AG10803 (cell line): ENCODE data around the gene HOXC6.

Source experiments
- DNase-seq: peaks from one replicate; pipeline ENCODE4 v3.0.0; 2010; ENCODE audit warnings: low read depth
- H3K4me3 ChIP-seq: 2 replicates; pipeline ENCODE4 v1.5.1; 2011; ENCODE audit warnings: mild to moderate bottlenecking, low read length, control low read depth
- TF ChIP-seq, protein P1 (sequence below): conservative IDR thresholded peaks from 2 replicates; pipeline ENCODE4 v1.5.1; 2011; ENCODE audit warnings: mild to moderate bottlenecking, low read length, control low read depth, inconsistent platforms

HOXC6 gene

DNA sequence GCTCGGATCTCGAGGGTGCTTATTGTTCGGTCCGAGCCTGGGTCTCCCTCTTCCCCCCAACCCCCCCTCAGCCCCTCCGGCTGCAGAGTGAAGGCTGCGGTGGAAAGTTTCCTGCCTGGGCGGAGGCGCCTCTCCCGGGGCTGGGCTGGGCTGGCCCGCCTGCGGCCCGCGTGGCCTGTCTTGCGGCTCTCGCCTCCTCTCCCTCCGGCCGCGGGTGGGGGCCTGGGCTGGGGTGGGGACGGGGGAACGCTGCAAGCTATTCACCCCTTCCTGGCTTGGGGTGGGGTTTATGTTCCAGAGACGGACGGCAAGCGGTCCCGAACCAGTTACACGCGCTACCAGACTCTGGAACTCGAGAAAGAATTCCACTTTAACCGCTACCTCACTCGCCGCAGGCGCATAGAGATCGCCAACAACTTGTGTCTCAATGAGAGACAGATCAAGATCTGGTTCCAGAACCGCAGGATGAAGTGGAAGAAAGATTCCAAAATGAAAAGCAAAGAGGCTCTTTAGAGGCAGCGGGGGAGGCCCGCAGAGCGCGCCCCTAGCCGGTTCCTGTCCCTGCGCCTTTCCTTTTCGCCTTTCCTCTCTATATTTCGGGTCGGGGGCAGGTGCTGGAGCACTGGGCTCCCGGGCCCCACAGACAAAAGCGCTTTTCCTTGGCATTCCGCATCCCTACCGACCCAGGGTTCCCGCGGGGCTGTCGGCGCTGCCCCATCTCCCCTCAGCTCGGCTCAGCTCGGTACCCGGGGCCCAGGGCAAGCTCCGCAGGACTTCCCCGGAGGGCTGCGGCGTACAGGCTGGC is 5.9 kb downstream of the HOXC6 start:
- peak; percentile 91 for DNase-seq
- TF ChIP-seq, protein P1, sequence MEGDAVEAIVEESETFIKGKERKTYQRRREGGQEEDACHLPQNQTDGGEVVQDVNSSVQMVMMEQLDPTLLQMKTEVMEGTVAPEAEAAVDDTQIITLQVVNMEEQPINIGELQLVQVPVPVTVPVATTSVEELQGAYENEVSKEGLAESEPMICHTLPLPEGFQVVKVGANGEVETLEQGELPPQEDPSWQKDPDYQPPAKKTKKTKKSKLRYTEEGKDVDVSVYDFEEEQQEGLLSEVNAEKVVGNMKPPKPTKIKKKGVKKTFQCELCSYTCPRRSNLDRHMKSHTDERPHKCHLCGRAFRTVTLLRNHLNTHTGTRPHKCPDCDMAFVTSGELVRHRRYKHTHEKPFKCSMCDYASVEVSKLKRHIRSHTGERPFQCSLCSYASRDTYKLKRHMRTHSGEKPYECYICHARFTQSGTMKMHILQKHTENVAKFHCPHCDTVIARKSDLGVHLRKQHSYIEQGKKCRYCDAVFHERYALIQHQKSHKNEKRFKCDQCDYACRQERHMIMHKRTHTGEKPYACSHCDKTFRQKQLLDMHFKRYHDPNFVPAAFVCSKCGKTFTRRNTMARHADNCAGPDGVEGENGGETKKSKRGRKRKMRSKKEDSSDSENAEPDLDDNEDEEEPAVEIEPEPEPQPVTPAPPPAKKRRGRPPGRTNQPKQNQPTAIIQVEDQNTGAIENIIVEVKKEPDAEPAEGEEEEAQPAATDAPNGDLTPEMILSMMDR: no peak
- peak overlapping the region; percentile 56 for H3K4me3 ChIP-seq

DNA sequence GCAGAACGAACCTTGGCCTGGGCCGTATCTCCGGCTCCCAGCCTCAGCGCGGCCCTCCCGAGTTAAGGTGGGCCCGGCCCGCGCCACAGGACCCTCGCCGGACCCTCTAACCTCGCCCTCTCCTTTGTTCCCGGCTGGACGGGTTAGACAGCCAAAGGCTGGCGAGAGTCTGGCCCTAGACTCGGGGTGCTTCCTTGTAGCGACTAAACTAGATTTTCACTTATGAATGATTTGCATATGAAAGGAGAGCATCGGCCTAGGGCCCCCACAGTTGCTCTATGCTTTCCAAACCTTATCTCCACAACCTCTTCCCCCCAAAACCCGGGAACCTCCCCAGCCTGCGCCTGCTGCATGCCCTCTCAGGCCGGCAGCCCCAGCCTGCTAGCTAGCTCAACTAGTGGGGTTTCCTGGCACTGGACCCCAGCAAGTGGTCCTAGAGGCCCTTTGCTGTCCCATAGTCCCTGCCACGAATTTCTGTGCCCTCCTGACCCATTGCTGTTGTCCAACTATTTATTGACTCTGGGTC is 6.6 kb downstream of the HOXC6 start:
- H3K4me3 ChIP-seq: peak overlapping the region; percentile 56
- DNase-seq: no peak
- TF ChIP-seq, protein P1: no peak

DNA sequence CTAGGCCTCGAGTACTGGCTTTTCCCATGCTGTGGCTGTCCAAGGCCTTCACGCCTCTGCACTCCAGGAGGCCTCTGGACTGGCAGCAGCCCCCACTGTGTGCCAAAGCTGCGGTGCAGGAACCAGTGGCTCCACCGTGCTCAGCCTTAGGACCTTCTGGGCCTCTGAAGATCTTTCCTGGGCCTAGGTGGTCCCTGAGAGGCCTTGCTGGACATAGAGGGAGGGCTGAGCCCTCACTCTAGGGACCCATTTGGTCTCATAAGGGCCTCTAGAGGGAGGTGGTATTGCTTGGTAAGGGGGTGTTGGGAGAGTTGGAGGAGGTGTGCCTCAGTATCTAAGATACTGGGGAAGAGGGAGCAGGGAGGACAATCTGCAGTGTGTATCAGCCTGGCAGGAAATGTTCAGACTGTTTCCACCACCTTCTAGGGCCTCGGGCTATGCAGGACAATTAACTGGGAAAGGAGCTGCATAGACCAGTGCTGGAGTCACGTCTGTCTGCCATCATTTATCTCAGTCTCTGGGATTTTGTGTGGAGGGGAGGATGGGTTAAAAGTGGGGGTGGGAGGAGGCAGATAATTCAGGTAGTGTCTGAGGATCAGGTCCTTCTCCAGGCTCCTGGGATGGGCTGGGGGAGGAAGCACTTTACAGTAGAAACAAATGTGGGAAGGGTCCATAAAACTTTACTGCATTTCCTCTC is 7.5 kb downstream of the HOXC6 start:
- TF ChIP-seq, protein P1: no peak
- no peak for DNase-seq
- no peak overlapping the region for H3K4me3 ChIP-seq

DNA sequence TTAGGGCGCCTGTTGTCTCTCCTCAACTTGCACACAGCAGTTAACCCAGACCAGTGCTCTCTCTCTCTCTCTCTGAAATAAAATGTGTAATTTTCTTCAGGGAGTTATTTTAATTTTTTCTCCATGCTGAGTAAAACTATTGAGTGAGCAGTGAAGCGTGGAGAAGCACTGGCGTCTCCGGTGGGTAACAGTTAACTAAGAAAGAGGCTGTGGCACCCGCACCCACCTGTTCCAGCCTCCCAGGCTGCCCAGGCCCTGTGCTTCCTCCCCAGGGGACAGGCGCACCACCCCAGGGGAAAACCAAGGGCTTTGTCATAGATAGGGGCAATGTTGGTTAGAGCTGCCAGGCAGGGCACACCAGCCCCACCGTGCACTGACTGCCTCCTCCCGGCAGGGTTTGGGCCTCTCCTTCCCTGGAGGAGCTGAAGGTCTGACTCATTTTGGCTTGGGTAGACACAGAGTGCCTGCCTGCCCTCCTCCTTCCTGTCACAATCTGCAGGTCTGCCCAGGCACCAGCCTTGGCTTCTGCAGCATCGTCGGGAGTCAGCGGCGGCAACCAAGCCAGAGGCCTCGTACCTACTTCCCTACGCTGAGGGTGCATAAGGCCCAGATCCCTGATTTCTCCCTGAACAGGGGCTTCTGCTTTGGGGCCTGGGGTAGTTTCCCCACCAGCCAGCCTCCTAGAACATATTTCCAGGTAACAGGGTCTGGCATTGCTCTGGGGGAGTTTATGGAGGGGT is 8.6 kb downstream of the HOXC6 start:
- H3K4me3 ChIP-seq: no peak overlapping the region; the same call in 1 of the 2 replicates
- TF ChIP-seq, protein P1: peak; percentile 55
- DNase-seq: peak; percentile 75

DNA sequence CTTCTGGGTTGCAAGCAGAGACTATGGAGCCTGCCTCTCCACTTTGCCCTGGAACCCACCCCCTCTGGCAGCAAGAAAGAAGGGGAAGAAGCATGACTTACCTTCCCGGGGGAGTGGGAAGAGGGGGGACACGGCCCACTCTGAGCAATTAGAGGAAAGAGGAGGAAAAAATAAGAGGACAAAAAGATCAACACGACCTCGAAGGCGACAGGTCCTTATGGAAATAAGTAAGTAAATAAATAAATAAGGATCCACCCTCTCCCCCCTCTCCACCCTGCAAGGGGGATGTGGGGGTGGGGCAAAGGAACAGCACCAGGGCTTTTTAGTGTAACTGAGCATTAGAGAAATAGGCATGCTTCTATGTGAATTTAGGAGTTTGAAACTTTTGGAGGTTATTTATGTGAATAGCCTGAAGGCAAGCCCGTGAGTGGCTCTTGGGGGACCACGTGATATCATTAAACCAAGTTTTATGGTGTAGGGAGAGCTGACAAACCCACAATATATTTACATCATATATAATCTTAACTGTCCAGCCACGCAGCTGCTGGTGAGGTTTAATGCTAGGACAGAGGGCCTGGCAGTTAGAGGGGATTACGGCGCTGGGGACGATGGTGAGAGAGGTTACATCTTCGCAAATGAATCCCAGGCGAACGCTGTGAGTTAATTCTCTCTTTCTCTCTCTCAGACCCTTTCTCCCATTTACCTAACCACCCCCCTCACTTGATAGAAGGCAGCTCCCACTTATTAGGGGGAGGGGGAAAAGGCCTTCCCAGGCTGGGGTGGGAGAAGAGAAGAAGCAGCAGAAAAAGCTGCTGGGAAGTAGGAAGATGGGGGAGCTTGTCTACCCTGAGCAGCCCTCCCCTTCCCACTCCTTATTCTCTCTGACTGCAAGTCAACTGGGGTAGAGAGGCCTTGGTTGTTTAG is 9.4 kb downstream of the HOXC6 start:
- H3K4me3 ChIP-seq: no peak overlapping the region
- TF ChIP-seq, protein P1: no peak
- DNase-seq: no peak

DNA sequence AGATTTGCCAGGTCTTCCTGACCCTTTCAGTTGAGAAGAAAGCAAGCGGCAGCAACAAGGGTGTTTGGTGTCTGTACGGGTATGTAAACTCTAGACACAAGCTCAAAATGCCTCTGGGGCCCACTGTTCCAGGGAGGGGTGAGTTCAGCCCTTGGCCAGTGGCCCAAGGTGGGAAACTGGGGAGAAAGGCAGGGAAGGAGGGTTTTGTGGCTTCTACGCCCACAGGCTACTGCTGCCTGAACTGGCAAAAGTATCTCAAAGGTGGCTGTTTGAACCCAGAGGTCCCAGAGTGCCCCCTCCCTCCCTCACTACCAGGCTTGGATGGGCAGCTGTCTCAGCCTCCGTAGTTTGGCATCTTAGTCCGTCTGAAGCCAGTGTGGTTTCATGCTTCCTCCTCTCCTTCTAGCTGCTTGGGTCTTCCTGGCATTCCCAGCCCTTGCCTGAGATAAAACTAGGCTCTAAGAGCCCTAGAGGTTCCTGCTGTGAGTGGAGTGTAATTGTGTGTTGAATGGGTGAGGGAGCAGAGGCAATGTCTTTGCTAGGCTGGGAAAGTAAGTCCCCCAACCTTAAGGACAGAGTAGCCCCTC is 10.1 kb downstream of the HOXC6 start:
- TF ChIP-seq, protein P1: no peak
- no peak for DNase-seq
- H3K4me3 ChIP-seq: no peak overlapping the region
